Transverse colon (tissue), 4 donors: ENCODE measurements around the gene OLIG2. TPM values are rescaled to one million over a fixed set of nuclear protein-coding genes. Genes with fewer than 3 reads are reported as not detected.

Experiments used
- DNase-seq: peaks from one replicate; pipeline ENCODE4 v3.0.0-alpha.2; 2019
- H3K27ac ChIP-seq, 4 donors: fragments of 200-600 bp; sonication (generic); 2 replicates each; pipeline ENCODE4 v1.5.1; 2016 to 2018; ENCODE audit warnings: inconsistent platforms in 4 of 4
- H3K27me3 ChIP-seq: fragments of 200-600 bp; sonication (generic); 2 replicates; pipeline ENCODE4 v1.5.1; 2017; ENCODE audit warnings: inconsistent platforms
- H3K36me3 ChIP-seq, 4 donors: fragments of 200-600 bp; sonication (generic); 2 replicates each; pipeline ENCODE4 v1.5.1; 2017 to 2019; ENCODE audit warnings: inconsistent platforms in 4 of 4
- H3K4me1 ChIP-seq, 4 donors: fragments of 200-600 bp; sonication (generic); 2 replicates each; pipeline ENCODE4 v1.5.1; 2017 to 2020; ENCODE audit warnings: inconsistent platforms in 4 of 4
- H3K4me3 ChIP-seq, 4 donors: fragments of 200-600 bp; sonication (generic); 1 replicate in 1 of 4; 2 replicates in 3 of 4; pipeline versions ENCODE4 v1.5.1 to v1.6.1; 2017 to 2019; ENCODE audit warnings: inconsistent platforms in 4 of 4
- H3K9me3 ChIP-seq, 2 donors: fragments of 200-600 bp; sonication (generic); 2 replicates each; pipeline ENCODE4 v1.5.1; 2017 to 2019; ENCODE audit warnings: inconsistent platforms in 2 of 2
- CTCF ChIP-seq, 5 experiments: fragments of 200-600 bp in 3 of 5; fragments of 450-650 bp in 2 of 5; sonication (generic) in 3 of 5; IDR thresholded peaks; 1 replicate in 2 of 5; 2 replicates in 3 of 5; pipeline ENCODE4 v1.5.1; 2016 to 2017; ENCODE audit warnings: antibody characterized with exemption in 5 of 5, inconsistent platforms in 3 of 5, mild to moderate bottlenecking in 2 of 5, moderate library complexity in 1 of 5
- EP300 ChIP-seq: sonication (generic); formaldehyde crosslinking; IDR thresholded peaks from one replicate; pipeline ENCODE4 v1.6.1; 2017; ENCODE audit warnings: antibody characterized with exemption, low read depth
- POLR2A ChIP-seq: fragments of 450-650 bp; IDR thresholded peaks from one replicate; pipeline ENCODE4 v1.6.1; 2016; ENCODE audit warnings: antibody characterized with exemption, mild to moderate bottlenecking, moderate library complexity
- POLR2AphosphoS5 ChIP-seq, 3 donors: sonication (generic); formaldehyde crosslinking; IDR thresholded peaks; one replicate each; pipeline ENCODE4 v1.6.1; 2016; ENCODE audit warnings: antibody characterized with exemption in 3 of 3
- WGBS, 2 donors: methylation state at CpG; one replicate each; pipeline ENCODE4 v1.1.5; 2018; ENCODE audit warnings: low coverage in 1 of 2; 5-methylcytosine and 5-hydroxymethylcytosine counted together
- in situ Hi-C, 4 donors: fragments of 200-750 bp; cut with MboI; loops; one replicate each; pipeline versions ENCODE4 v1.15.0 to v1.15.1; 2017; ENCODE audit warnings: low sequenced_read_pairs in 3 of 4, low pct_ligation_motif_present in 1 of 4, low pct_unique_long_range_greater_than_20kb in 1 of 4
- intact Hi-C: fragments of 100-400 bp; cut with DNase I; formaldehyde crosslinking; loops from one replicate; pipeline ENCODE4 v1.15.1; 2023; ENCODE audit warnings: low total_unique reads
- total RNA-seq, 4 donors: library from RNA; depleted of rRNA; stranded (reverse); fragments of >200 nt; gene quantifications; one replicate each; pipeline ENCODE4 v1.1.0, GENCODE V29; 2016

The OLIG2 gene
- total RNA-seq, 4 donors from 2014 or later, result not detected

- no peak for DNase-seq
- H3K36me3 ChIP-seq, result no peaks in the 10 kb centered on the region
- peaks cover 0 to 32% (median 13%) of the 10 kb centered on the region in 4 donors for H3K4me1 ChIP-seq
- intact Hi-C loops, result no loop called here
- no peak overlapping the region for H3K4me3 ChIP-seq
- in situ Hi-C loops, result no loop called here
- peaks cover 98% of the 10 kb centered on the region for H3K27me3 ChIP-seq
- no peak overlapping the region for H3K27ac ChIP-seq
- H3K9me3 ChIP-seq, result no peaks in the 10 kb centered on the region
- WGBS, 2 donors, result 10% methylated on average over 15 of the region's 16 CpGs; no CpG with 5 or more reads in 1 of the 2 donors
- TF ChIP-seq POLR2AphosphoS5 (IDR thresholded peaks at IDR 0.05) (no peak), POLR2A (no peak), EP300 (no peak), CTCF (IDR thresholded peaks at IDR 0.05) (no peak)
These were observed 5.1 kb upstream of the OLIG2 start for GRCh38 chr21:33020558-33021100.

GRCh38 chr21:33021150-33021549 is 4.6 kb upstream of the OLIG2 start:
- 30% methylated on average over 11 of the region's 11 CpGs; no CpG with 5 or more reads in 1 of the 2 donors for WGBS, 2 donors
- Histone ChIP-seq H3K36me3 (no peaks in the 10 kb centered on the region), H3K27me3 (peaks cover 100% of the 10 kb centered on the region), H3K9me3 (no peaks in the 10 kb centered on the region), H3K4me1 (peaks cover 0 to 37% (median 13%) of the 10 kb centered on the region in 4 donors), H3K4me3 (no peak overlapping the region), H3K27ac (no peak overlapping the region)
- no peak for DNase-seq
- in situ Hi-C loops, result no loop called here
- TF ChIP-seq CTCF (IDR thresholded peaks at IDR 0.05) (no peak), POLR2AphosphoS5 (IDR thresholded peaks at IDR 0.05) (no peak), POLR2A (no peak), EP300 (no peak)
- intact Hi-C loops, result no loop called here

- 0 to 24% methylated on average over 1 to 4 of the region's 4 CpGs for WGBS, 2 donors
- peaks cover 0 to 42% (median 13%) of the 10 kb centered on the region in 4 donors for H3K4me1 ChIP-seq
- intact Hi-C loops, result no loop called here
These were observed 4.1 kb upstream of the OLIG2 start for GRCh38 chr21:33021667-33022066.

GRCh38 chr21:33022489-33022827 is 3.3 kb upstream of the OLIG2 start:
- in situ Hi-C loops, result no loop called here
- Histone ChIP-seq H3K27ac (no peak overlapping the region), H3K27me3 (peaks cover 100% of the 10 kb centered on the region), H3K9me3 (no peaks in the 10 kb centered on the region), H3K36me3 (no peaks in the 10 kb centered on the region), H3K4me1 (peaks cover 0 to 47% (median 13%) of the 10 kb centered on the region in 4 donors), H3K4me3 (no peak overlapping the region)
- 27 to 40% methylated on average over 1 to 17 of the region's 17 CpGs for WGBS, 2 donors
- DNase-seq, result no peak
- intact Hi-C loops, result no loop called here
- TF ChIP-seq CTCF (IDR thresholded peaks at IDR 0.05), result no peak
- TF ChIP-seq EP300, result no peak
- TF ChIP-seq POLR2AphosphoS5 (IDR thresholded peaks at IDR 0.05), result no peak
- TF ChIP-seq POLR2A, result no peak

More at GRCh38 chr21:33021667-33022066, 4.1 kb upstream of the OLIG2 start:
- Histone ChIP-seq H3K9me3 (no peaks in the 10 kb centered on the region), H3K27me3 (peaks cover 100% of the 10 kb centered on the region), H3K27ac (no peak overlapping the region), H3K4me3 (no peak overlapping the region), H3K36me3 (no peaks in the 10 kb centered on the region)
- no peak for DNase-seq
- TF ChIP-seq EP300, result no peak
- TF ChIP-seq POLR2A, result no peak
- no peak for TF ChIP-seq CTCF (IDR thresholded peaks at IDR 0.05)
- in situ Hi-C loops, result no loop called here
